ENCODE results near the gene SLC6A1. TPM values are rescaled to one million over a fixed set of nuclear protein-coding genes. Genes with fewer than 3 reads are reported as not detected.

Gene SLC6A1
- total RNA-seq, 2 experiments from 2014 or later, result not detected

DNA sequence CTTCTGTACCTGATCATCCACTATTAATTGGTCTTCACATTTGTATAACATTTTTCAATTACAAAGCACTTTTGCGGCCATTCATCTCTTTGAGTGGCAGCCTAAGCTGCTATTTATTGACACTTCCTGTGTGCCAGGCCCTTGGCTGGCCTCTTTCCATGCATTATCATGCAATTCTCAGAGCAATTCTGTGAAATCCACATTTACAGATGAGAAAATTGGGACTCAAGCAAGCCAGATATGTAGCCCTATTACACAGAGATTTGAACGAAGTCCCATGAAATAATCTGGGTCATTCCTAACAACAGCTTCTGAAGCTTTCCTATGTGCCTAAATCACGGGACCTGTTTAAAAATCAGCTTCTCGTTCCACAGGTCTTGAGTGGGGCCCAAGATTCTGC, 17.4 kb downstream of the SLC6A1 start:
- H3K36me3 ChIP-seq (ENCODE audit: insufficient read depth, low read length), result no peaks in the 10 kb centered on the region
- no peak overlapping the region for H3K4me2 ChIP-seq (ENCODE audit: low read length)
- TF ChIP-seq EZH2phosphoT487 (IDR thresholded peaks at IDR 0.05; ENCODE audit: borderline replicate concordance, low read depth, low read length), result no peak
- no peak for TF ChIP-seq CTCF (conservative IDR thresholded peaks at IDR 0.05; ENCODE audit: low read length)
- DNase-seq (ENCODE audit: low spot score), result no peak
- no peaks in the 10 kb centered on the region for H3K4me1 ChIP-seq (ENCODE audit: insufficient read depth, low read length, poor library complexity, severe bottlenecking)
- no peak overlapping the region for H3K4me3 ChIP-seq (ENCODE audit: low read depth, low read length, poor library complexity, severe bottlenecking)
- H3K27ac ChIP-seq (ENCODE audit: low read depth, low read length, poor library complexity, severe bottlenecking), result no peak overlapping the region
- H4K20me1 ChIP-seq (ENCODE audit: insufficient read depth, low read length), result no peaks in the 10 kb centered on the region
- intact Hi-C loops (cut with micrococcal nuclease; ENCODE audit: unreplicated experiment), result no loop called here
- BruUV-seq (replicated peaks), result no TSS peak
- H3K9me2 ChIP-seq (ENCODE audit: insufficient read depth, low read length), result no peaks in the 10 kb centered on the region
- CTCF ChIA-PET (ENCODE audit: unreplicated experiment), result no interaction called here
- H3K9me3 ChIP-seq (ENCODE audit: low read length), result no peaks in the 10 kb centered on the region
- POLR2A ChIA-PET, result no interaction called here
- H2AFZ ChIP-seq (ENCODE audit: low read length), result no peak overlapping the region
- no peaks in the 10 kb centered on the region for H3K79me2 ChIP-seq (ENCODE audit: insufficient read depth, low read depth, low read length)

GRCh38 chr3:11010426-11011165, 18.0 kb downstream of the SLC6A1 start:
- DNase-seq (ENCODE audit: low spot score), result no peak
- no peaks in the 10 kb centered on the region for H3K9me3 ChIP-seq (ENCODE audit: low read length)
- no peak overlapping the region for H3K27ac ChIP-seq (ENCODE audit: low read depth, low read length, poor library complexity, severe bottlenecking)
- intact Hi-C loops (cut with micrococcal nuclease; ENCODE audit: unreplicated experiment), result no loop called here
- BruUV-seq (replicated peaks), result no TSS peak
- no peak overlapping the region for H3K4me3 ChIP-seq (ENCODE audit: low read depth, low read length, poor library complexity, severe bottlenecking)
- TF ChIP-seq EZH2phosphoT487 (IDR thresholded peaks at IDR 0.05; ENCODE audit: borderline replicate concordance, low read depth, low read length) (no peak), CTCF (conservative IDR thresholded peaks at IDR 0.05; ENCODE audit: low read length) (no peak)
- H3K4me1 ChIP-seq (ENCODE audit: insufficient read depth, low read length, poor library complexity, severe bottlenecking), result no peaks in the 10 kb centered on the region
- no peaks in the 10 kb centered on the region for H4K20me1 ChIP-seq (ENCODE audit: insufficient read depth, low read length)
- no peaks in the 10 kb centered on the region for H3K36me3 ChIP-seq (ENCODE audit: insufficient read depth, low read length)
- POLR2A ChIA-PET, result no interaction called here
- H3K79me2 ChIP-seq (ENCODE audit: insufficient read depth, low read depth, low read length), result no peaks in the 10 kb centered on the region
- no peak overlapping the region for H3K4me2 ChIP-seq (ENCODE audit: low read length)
- CTCF ChIA-PET (ENCODE audit: unreplicated experiment), result no interaction called here
- no peaks in the 10 kb centered on the region for H3K9me2 ChIP-seq (ENCODE audit: insufficient read depth, low read length)
- no peak overlapping the region for H2AFZ ChIP-seq (ENCODE audit: low read length)

- Histone ChIP-seq H3K4me2 (ENCODE audit: low read length) (no peak overlapping the region), H3K4me1 (ENCODE audit: insufficient read depth, low read length, poor library complexity, severe bottlenecking) (no peaks in the 10 kb centered on the region), H3K36me3 (ENCODE audit: insufficient read depth, low read length) (no peaks in the 10 kb centered on the region), H4K20me1 (ENCODE audit: insufficient read depth, low read length) (no peaks in the 10 kb centered on the region), H3K9me3 (ENCODE audit: low read length) (no peaks in the 10 kb centered on the region), H3K9me2 (ENCODE audit: insufficient read depth, low read length) (no peaks in the 10 kb centered on the region), H2AFZ (ENCODE audit: low read length) (no peak overlapping the region), H3K27ac (ENCODE audit: low read depth, low read length, poor library complexity, severe bottlenecking) (no peak overlapping the region), H3K79me2 (ENCODE audit: insufficient read depth, low read depth, low read length) (no peaks in the 10 kb centered on the region), H3K4me3 (ENCODE audit: low read depth, low read length, poor library complexity, severe bottlenecking) (no peak overlapping the region)
- ChIA-PET POLR2A (no interaction called here), CTCF (ENCODE audit: unreplicated experiment) (no interaction called here)
- intact Hi-C loops (cut with micrococcal nuclease; ENCODE audit: unreplicated experiment), result no loop called here
- TF ChIP-seq CTCF (conservative IDR thresholded peaks at IDR 0.05; ENCODE audit: low read length) (no peak), EZH2phosphoT487 (IDR thresholded peaks at IDR 0.05; ENCODE audit: borderline replicate concordance, low read depth, low read length) (no peak)
- BruUV-seq (replicated peaks), result no TSS peak
- DNase-seq (ENCODE audit: low spot score), result no peak
Measured at GRCh38 chr3:11014253-11014652, 21.7 kb downstream of the SLC6A1 start.
